Choroid plexus epithelial cell (primary cell): ENCODE data around the gene SCAND1.

Experiments used
- DNase-seq: peaks from one replicate; pipeline ENCODE4 v3.0.0-alpha.2; 2010; ENCODE audit warnings: low read depth
- H3K4me3 ChIP-seq: 2 replicates; pipeline ENCODE4 v1.5.1; 2011; ENCODE audit warnings: low read depth, mild to moderate bottlenecking, control low read depth, low read length, moderate library complexity
- CTCF ChIP-seq: conservative IDR thresholded peaks from 2 replicates; pipeline ENCODE4 v1.5.1; 2011; ENCODE audit warnings: low read depth, mild to moderate bottlenecking, control low read depth, inconsistent platforms, low read length, moderate library complexity

Gene SCAND1

GRCh38 chr20:35920523-35920922 lies 33.8 kb downstream of the SCAND1 start:
- no peak for TF ChIP-seq CTCF
- H3K4me3 ChIP-seq = no peak overlapping the region
- no peak for DNase-seq

- no peak for TF ChIP-seq CTCF
- no peak for DNase-seq
- no peak overlapping the region for H3K4me3 ChIP-seq
These were observed 36.3 kb downstream of the SCAND1 start for GRCh38 chr20:35918021-35918420.

- DNase-seq = no peak
- no peak overlapping the region for H3K4me3 ChIP-seq
- no peak for TF ChIP-seq CTCF
These were observed 37.2 kb downstream of the SCAND1 start for GRCh38 chr20:35917077-35917476.

GRCh38 chr20:35912881-35913280 lies 41.4 kb downstream of the SCAND1 start:
- DNase-seq = no peak
- no peak for TF ChIP-seq CTCF
- no peak overlapping the region for H3K4me3 ChIP-seq

GRCh38 chr20:35910254-35910653 lies 44.0 kb downstream of the SCAND1 start:
- no peak for TF ChIP-seq CTCF
- no peak for DNase-seq
- no peak overlapping the region for H3K4me3 ChIP-seq

GRCh38 chr20:35909796-35910195 lies 44.5 kb downstream of the SCAND1 start:
- no peak for DNase-seq
- no peak overlapping the region for H3K4me3 ChIP-seq
- TF ChIP-seq CTCF = no peak

- TF ChIP-seq CTCF = no peak
- no peak overlapping the region for H3K4me3 ChIP-seq
- DNase-seq = no peak
These were observed 45.1 kb downstream of the SCAND1 start for GRCh38 chr20:35909176-35909575.
